K562 (cell line): ENCODE data around the gene UCN. TPM values are rescaled to one million over a fixed set of nuclear protein-coding genes. Genes with fewer than 3 reads are reported as not detected.

ENCODE experiments used
- ATAC-seq: fragments of 200-7000 bp; cut with Tn5 transposase; 3 replicates; pipeline ENCODE4 v1.9.1; 2020; ENCODE audit warnings: moderate library complexity
- BruUV-seq: library from RNA; stranded (reverse); fragments of 400-500 nt; replicated peaks from 2 replicates; lab custom pipeline; 2021; lab: Mats Ljungman, UMichigan
- CTCF ChIA-PET: fragments of 300-600 bp; formaldehyde crosslinking; extraction: SDS; loops from one replicate; lab custom pipeline; 2021; ENCODE audit warnings: low intra/inter-chr PET ratio; lab: Yijun Ruan, JAX
- POLR2A ChIA-PET: fragments of 300-600, 350-650 bp; sonication (Branson Sonifier 250); formaldehyde crosslinking; extraction: SDS; loops from one replicate; lab custom pipeline; 2021; ENCODE audit warnings: antibody characterized with exemption, inconsistent platforms; lab: Yijun Ruan, JAX
- DNase-seq, 4 experiments: peaks; one replicate each; pipeline versions ENCODE4 v3.0.0 to v3.0.0-alpha.2; 2011 to 2018; ENCODE audit warnings: low spot score in 3 of 4, mixed read lengths in 3 of 4; ENCODE audit errors: extremely low read depth in 1 of 4
- FAIRE-seq: peaks from 2 replicates; lab custom pipeline; 2011; peaks lifted over from hg19 to GRCh38; lab: Jason Lieb, UNC
- H2AFZ ChIP-seq: 2 replicates; pipeline ENCODE4 v1.6.0; 2011; ENCODE audit warnings: low read depth, low read length, control low read depth, inconsistent platforms
- H3K27ac ChIP-seq: fragments of 200-600 bp; 3 replicates; pipeline ENCODE4 v1.8.0; 2011; ENCODE audit warnings: low read depth, mild to moderate bottlenecking, control low read depth, inconsistent platforms, low read length, moderate library complexity, mixed read lengths; ENCODE audit errors: extremely low read depth
- H3K27me3 ChIP-seq, 2 experiments: fragments of 300-600 bp in 1 of 2; 2 replicates in 1 of 2; 3 replicates in 1 of 2; pipeline versions ENCODE4 v1.6.0 to v1.8.0; 2011; ENCODE audit warnings: inconsistent platforms in 2 of 2, low read length in 2 of 2, mild to moderate bottlenecking in 1 of 2, mixed read lengths in 1 of 2, moderate library complexity in 1 of 2; ENCODE audit not compliant: control insufficient read depth in 2 of 2, insufficient read depth in 2 of 2
- H3K36me3 ChIP-seq: fragments of 300-600 bp; 3 replicates; pipeline ENCODE4 v1.8.0; 2011; ENCODE audit warnings: mild to moderate bottlenecking, low read length, inconsistent platforms; ENCODE audit not compliant: control insufficient read depth, insufficient read depth
- H3K4me1 ChIP-seq, 2 experiments: fragments of 200-600 bp in 1 of 2; replicated peaks in 1 of 2; 2 replicates in 1 of 2; 3 replicates in 1 of 2; pipeline versions ENCODE4 v1.5.1 to v1.8.0; 2011; ENCODE audit warnings: inconsistent platforms in 2 of 2, low read length in 2 of 2, mild to moderate bottlenecking in 1 of 2, mixed read lengths in 1 of 2, moderate library complexity in 1 of 2; ENCODE audit not compliant: control insufficient read depth in 2 of 2, insufficient read depth in 2 of 2
- H3K4me2 ChIP-seq: 2 replicates; pipeline ENCODE4 v1.6.1; 2011; ENCODE audit warnings: low read length, control low read depth, inconsistent platforms, mixed read lengths; ENCODE audit not compliant: insufficient read depth
- H3K4me3 ChIP-seq: fragments of 200-600 bp; sonication (generic), shearing (Covaris generic); 2 replicates; pipeline ENCODE4 v1.5.1; 2016; ENCODE audit warnings: control low read depth, inconsistent platforms
- H3K79me2 ChIP-seq: fragments of 200-600 bp; 3 replicates; pipeline ENCODE4 v1.8.0; 2011; ENCODE audit warnings: low read length, inconsistent platforms; ENCODE audit not compliant: control insufficient read depth, insufficient read depth
- H3K9ac ChIP-seq, 2 experiments: 2 replicates each; pipeline versions ENCODE4 v1.6.0 to v1.6.1; 2011; ENCODE audit warnings: low read depth in 2 of 2, low read length in 2 of 2, control low read depth in 1 of 2, inconsistent platforms in 1 of 2, mild to moderate bottlenecking in 1 of 2, mixed read lengths in 1 of 2; ENCODE audit not compliant: insufficient read depth in 1 of 2
- H3K9me1 ChIP-seq: one replicate; pipeline ENCODE4 v1.6.0; 2011; ENCODE audit warnings: inconsistent platforms, mild to moderate bottlenecking, low read length, moderate library complexity; ENCODE audit not compliant: control insufficient read depth, insufficient read depth
- H3K9me3 ChIP-seq: replicated peaks from 2 replicates; pipeline ENCODE4 v1.5.1; 2011; ENCODE audit warnings: low read depth, low read length, inconsistent platforms; ENCODE audit not compliant: control insufficient read depth, insufficient read depth
- H4K20me1 ChIP-seq: replicated peaks from 2 replicates; pipeline ENCODE4 v1.6.1; 2011; ENCODE audit warnings: low read length, inconsistent platforms, mixed read lengths; ENCODE audit not compliant: control insufficient read depth, insufficient read depth
- ARID1B ChIP-seq: fragments of 450-650 bp; IDR thresholded peaks from 2 replicates; pipeline ENCODE4 v1.6.1; 2016; ENCODE audit warnings: antibody characterized with exemption, mild to moderate bottlenecking, inconsistent platforms
- ATF7 ChIP-seq: fragments of 450-650 bp; IDR thresholded peaks from 2 replicates; pipeline ENCODE4 v1.7.1; 2014; ENCODE audit warnings: mild to moderate bottlenecking, moderate library complexity
- CBFA2T3 ChIP-seq: fragments of 450-650 bp; IDR thresholded peaks from 2 replicates; pipeline ENCODE4 v1.6.1; 2017
- CSDE1 ChIP-seq, 2 experiments: fragments of 450-650 bp; IDR thresholded peaks; 2 replicates each; pipeline ENCODE4 v1.6.1; 2016; ENCODE audit warnings: mild to moderate bottlenecking in 1 of 2
- FOXM1 ChIP-seq, 2 experiments: fragments of 450-650 bp in 1 of 2; sonication (generic) in 1 of 2; formaldehyde crosslinking in 1 of 2; IDR thresholded peaks; 2 replicates each; pipeline versions ENCODE4 v1.6.1 to v1.9.0; 2017 to 2022; ENCODE audit warnings: low read depth in 2 of 2, mild to moderate bottlenecking in 2 of 2, missing genetic modification reagents in 1 of 2, moderate library complexity in 1 of 2
- GABPB2 ChIP-seq: fragments of 250-450 bp; sonication (Bioruptor Pico); conservative IDR thresholded peaks from 2 replicates; pipeline ENCODE4 v1.5.1; 2021; ENCODE audit warnings: mild to moderate bottlenecking
- RBM39 ChIP-seq: fragments of 200-400 bp; formaldehyde crosslinking; optimal IDR thresholded peaks from 2 replicates; pipeline ENCODE3; 2018; ENCODE audit warnings: low read depth, low read length
- TCF7 ChIP-seq: sonication (generic); IDR thresholded peaks from 2 replicates; pipeline ENCODE4 v1.6.1; 2016; ENCODE audit warnings: antibody characterized with exemption, borderline replicate concordance
- TSHZ1 ChIP-seq: fragments of 250-450 bp; sonication (Bioruptor Pico); IDR thresholded peaks from 2 replicates; pipeline ENCODE4 v1.4.0; 2020; ENCODE audit warnings: mild to moderate bottlenecking, moderate library complexity
- ZEB2 ChIP-seq: fragments of 450-650 bp; IDR thresholded peaks from 2 replicates; pipeline ENCODE4 v1.6.1; 2016
- ZNF121 ChIP-seq: sonication (generic); formaldehyde crosslinking; conservative IDR thresholded peaks from 2 replicates; pipeline ENCODE4 v1.8.0; 2022; ENCODE audit warnings: missing genetic modification reagents
- ZNF212 ChIP-seq: fragments of 450-650 bp; formaldehyde crosslinking; IDR thresholded peaks from 2 replicates; pipeline ENCODE4 v1.4.0; 2020; ENCODE audit warnings: mild to moderate bottlenecking
- ZNF354B ChIP-seq: fragments of 250-450 bp; sonication (Bioruptor Pico); IDR thresholded peaks from 2 replicates; pipeline ENCODE4 v1.4.0; 2020
- ZNF384 ChIP-seq: IDR thresholded peaks from 2 replicates; pipeline ENCODE4 v1.6.1; 2012; ENCODE audit warnings: low read depth, low read length, improper control_type of control experiment
- ZNF518B ChIP-seq: fragments of 250-450 bp; sonication (Bioruptor Pico); IDR thresholded peaks from 2 replicates; pipeline ENCODE4 v1.5.0; 2021; ENCODE audit warnings: mild to moderate bottlenecking, moderate library complexity
- ZNF57 ChIP-seq: fragments of 450-650 bp; formaldehyde crosslinking; IDR thresholded peaks from 2 replicates; pipeline ENCODE4 v1.4.0; 2020; ENCODE audit warnings: mild to moderate bottlenecking, moderate library complexity
- WGBS: fragments of 100-300 bp; shearing (Covaris generic); methylation state at CpG from one replicate; pipeline ENCODE4 v1.1.6; 2016; ENCODE audit warnings: low coverage, mixed read lengths; ENCODE audit not compliant: insufficient coverage; ENCODE audit errors: missing lambda C conversion rate; 5-methylcytosine and 5-hydroxymethylcytosine counted together
- in situ Hi-C: fragments of 300-500 bp; cut with MboI; formaldehyde crosslinking; loops from 4 replicates; pipeline ENCODE4 v1.15.0; 2018; ENCODE audit warnings: inconsistent platforms, mixed read lengths
- intact Hi-C: fragments of 100-400 bp; cut with micrococcal nuclease; formaldehyde crosslinking; loops from 2 replicates; pipeline ENCODE4 v1.14.2; 2022
- polyA plus RNA-seq, 8 experiments: library from polyadenylated mRNA; depleted of rRNA in 4 of 8; stranded (reverse) in 5 of 8; unstranded in 3 of 8; fragments of >200 nt; fragmentation: Nextera tagmentation in 2 of 8; fragmentation: Illumina TruSeq in 1 of 8; extraction: Ambion mirVana in 2 of 8; extraction: Trizol in 1 of 8; gene quantifications; 2 replicates each; pipeline versions ENCODE4 v1.2.1 to v1.2.3, GENCODE V29; 2011 to 2014; ENCODE audit warnings: inconsistent platforms in 1 of 8, missing spikeins in 1 of 8
- total RNA-seq, 7 experiments: library from RNA; depleted of rRNA in 6 of 7; stranded (reverse); fragments of >200 nt in 6 of 7; fragmentation: Illumina TruSeq in 2 of 7; extraction: Trizol in 2 of 7; gene quantifications; 2 replicates each; pipeline versions ENCODE4 v1.2.1 to v1.2.3, GENCODE V29; 2011 to 2021; ENCODE audit warnings: low replicate concordance in 1 of 7

Gene UCN
- total and polyA plus RNA-seq, 9 of the 15 experiments (the other 6 are each of a cell fraction or from before 2014, with no cell fraction given): 0.10 to 2.7 (median 0.43) TPM

- no peaks in the 10 kb centered on the region for H3K27me3 ChIP-seq
- no peaks in the 10 kb centered on the region for H3K9me3 ChIP-seq
- 68% methylated on average over 8 of the region's 8 CpGs for WGBS
- H3K4me1 ChIP-seq: peaks cover 0 to 8% of the 10 kb centered on the region in 2 experiments; a peak in 3 of 5 replicates
- ATAC-seq (no peak), FAIRE-seq (no peak), DNase-seq (no peak)
- H3K9ac ChIP-seq: no peak overlapping the region
- no peak overlapping the region for H2AFZ ChIP-seq
- no peak overlapping the region for H3K4me3 ChIP-seq
- BruUV-seq: no TSS peak
- H3K36me3 ChIP-seq: peaks cover 20% of the 10 kb centered on the region; the same call in 1 of the 3 replicates
- peaks cover 7% of the 10 kb centered on the region for H3K9me1 ChIP-seq
- H3K79me2 ChIP-seq: no peaks in the 10 kb centered on the region
- H3K4me2 ChIP-seq: no peak overlapping the region
- in situ Hi-C loops (no loop called here), intact Hi-C loops (no loop called here)
- ChIA-PET CTCF (interaction anchor here (0.6 kb wide), 1 partner anchor 35 kb away, joined by 3 read pairs; no protein-coding TSS in a partner anchor), POLR2A (interaction anchor here (0.6 to 1.8 kb wide), 5 partner anchors 9 to 148 kb away, joined by 3 to 4 read pairs (median 3); no protein-coding TSS in a partner anchor)
- H3K27ac ChIP-seq: no peak overlapping the region
- H4K20me1 ChIP-seq: 0 out of 2 replicates have a peak, but pooled peaks cover 6% of the 10 kb centered on the region
- peak; percentile 8; the same call in 1 of the 2 replicates for TF ChIP-seq CBFA2T3
- no peak for TF ChIP-seq GABPB2 (CRISPR knock-in tag)
- peak; percentile 79 for TF ChIP-seq TCF7
- TF ChIP-seq FOXM1 (IDR thresholded peaks at IDR 0.05; ENCODE audit: low read depth): no peak
- TF ChIP-seq FOXM1 (CRISPR knock-in tag; IDR thresholded peaks at IDR 0.05; ENCODE audit: low read depth): no peak
- TF ChIP-seq ZNF354B (CRISPR knock-in tag): no peak
- TF ChIP-seq ZNF384: no peak
- TF ChIP-seq RBM39: no peak
- no peak for TF ChIP-seq ZNF57 (CRISPR knock-in tag)
- no peak for TF ChIP-seq ZNF518B (CRISPR knock-in tag)
- no peak for TF ChIP-seq ATF7
- TF ChIP-seq ARID1B: no peak
- no peak for TF ChIP-seq CSDE1 (IDR thresholded peaks at IDR 0.05)
- no peak for TF ChIP-seq ZNF212 (CRISPR knock-in tag)
- no peak for TF ChIP-seq TSHZ1 (CRISPR knock-in tag)
- peak; percentile 89 for TF ChIP-seq ZNF121 (CRISPR knock-in tag)
- no peak for TF ChIP-seq ZEB2
These were observed 5.8 kb upstream of the UCN start for GRCh38 chr2:27313882-27314645.
